DND-41 (cell line): ENCODE measurements around the gene CLRN3.

Experiments used
- ATAC-seq: fragments of 200-7000 bp; cut with Tn5 transposase; 3 replicates; pipeline ENCODE4 v1.9.1; 2021; ENCODE audit warnings: low read depth; ENCODE audit not compliant: insufficient read depth
- DNase-seq: peaks from one replicate; pipeline ENCODE4 v3.0.0-alpha.2; 2020
- H2AFZ ChIP-seq: 2 replicates; pipeline ENCODE4 v1.6.0; 2012; ENCODE audit warnings: low read depth, low read length
- H3K27ac ChIP-seq: 2 replicates; pipeline ENCODE4 v1.5.1; 2012; ENCODE audit warnings: low read length, inconsistent platforms
- H3K27me3 ChIP-seq: fragments of 200-600 bp; sonication (generic); 2 replicates; pipeline ENCODE4 v1.6.0; 2012; ENCODE audit warnings: low read length, mild to moderate bottlenecking, inconsistent platforms; ENCODE audit not compliant: insufficient read depth, poor library complexity
- H3K36me3 ChIP-seq: 2 replicates; pipeline ENCODE4 v1.5.1; 2012; ENCODE audit warnings: low read length, inconsistent platforms; ENCODE audit not compliant: insufficient read depth
- H3K4me1 ChIP-seq: 2 replicates; pipeline ENCODE4 v1.5.1; 2012; ENCODE audit warnings: mild to moderate bottlenecking, low read length; ENCODE audit not compliant: insufficient read depth
- H3K4me2 ChIP-seq: 2 replicates; pipeline ENCODE4 v1.6.0; 2012; ENCODE audit warnings: mild to moderate bottlenecking, moderate library complexity, low read length, inconsistent platforms; ENCODE audit not compliant: insufficient read depth
- H3K4me3 ChIP-seq, 2 experiments: fragments of 200-600 bp in 1 of 2; shearing (Covaris generic) in 1 of 2; 2 replicates each; pipeline ENCODE4 v1.5.1; 2012 to 2016; ENCODE audit warnings: inconsistent platforms in 2 of 2, low read length in 2 of 2, mild to moderate bottlenecking in 2 of 2, low read depth in 1 of 2, moderate library complexity in 1 of 2
- H3K79me2 ChIP-seq: 2 replicates; pipeline ENCODE4 v1.6.0; 2012; ENCODE audit warnings: low read length, inconsistent platforms; ENCODE audit not compliant: insufficient read depth
- H3K9ac ChIP-seq: 2 replicates; pipeline ENCODE4 v1.6.0; 2012; ENCODE audit warnings: low read depth, mild to moderate bottlenecking, inconsistent platforms, low read length, moderate library complexity
- H3K9me3 ChIP-seq: 2 replicates; pipeline ENCODE4 v1.5.1; 2012; ENCODE audit warnings: low read length, moderate library complexity, mild to moderate bottlenecking, inconsistent platforms; ENCODE audit not compliant: insufficient read depth, severe bottlenecking
- H4K20me1 ChIP-seq: 2 replicates; pipeline ENCODE4 v1.6.0; 2012; ENCODE audit warnings: low read length; ENCODE audit not compliant: insufficient read depth
- CTCF ChIP-seq: IDR thresholded peaks from 2 replicates; pipeline ENCODE4 v1.5.1; 2012; ENCODE audit warnings: borderline replicate concordance, low read length, moderate library complexity, mild to moderate bottlenecking; ENCODE audit not compliant: poor library complexity, severe bottlenecking; ENCODE audit errors: extremely low read depth
- EZH2 ChIP-seq: IDR thresholded peaks from 3 replicates; pipeline ENCODE4 v1.6.1; 2012; ENCODE audit warnings: borderline replicate concordance, low read depth, mild to moderate bottlenecking, moderate library complexity, low read length, inconsistent platforms; ENCODE audit not compliant: severe bottlenecking

CLRN3 gene

GRCh38 chr10:127911218-127911866, 18.6 kb upstream of the CLRN3 start:
- no peak for ATAC-seq
- Histone ChIP-seq H3K27ac (no peak overlapping the region), H3K79me2 (no peaks in the 10 kb centered on the region), H3K36me3 (no peaks in the 10 kb centered on the region), H3K4me1 (no peaks in the 10 kb centered on the region), H3K9ac (no peak overlapping the region), H3K4me3 (no peak overlapping the region), H3K4me2 (no peak overlapping the region), H3K27me3 (no peaks in the 10 kb centered on the region), H2AFZ (no peak overlapping the region), H4K20me1 (no peaks in the 10 kb centered on the region), H3K9me3 (no peaks in the 10 kb centered on the region)
- DNase-seq: no peak
- no peak for TF ChIP-seq EZH2

- H3K9ac ChIP-seq: no peak overlapping the region
- TF ChIP-seq EZH2 (no peak), CTCF (no peak)
- no peak for ATAC-seq
- no peak overlapping the region for H3K27ac ChIP-seq
- DNase-seq: no peak
- no peak overlapping the region for H3K4me3 ChIP-seq
- no peak overlapping the region for H3K4me2 ChIP-seq
- no peaks in the 10 kb centered on the region for H4K20me1 ChIP-seq
- H3K79me2 ChIP-seq: no peaks in the 10 kb centered on the region
- H3K4me1 ChIP-seq: no peaks in the 10 kb centered on the region
- no peaks in the 10 kb centered on the region for H3K9me3 ChIP-seq
- no peaks in the 10 kb centered on the region for H3K27me3 ChIP-seq
- H3K36me3 ChIP-seq: no peaks in the 10 kb centered on the region
- H2AFZ ChIP-seq: no peak overlapping the region
These were observed 17.7 kb upstream of the CLRN3 start for GRCh38 chr10:127910464-127910770.

- Histone ChIP-seq H2AFZ (no peak overlapping the region), H3K9me3 (no peaks in the 10 kb centered on the region), H4K20me1 (no peaks in the 10 kb centered on the region), H3K9ac (no peak overlapping the region), H3K4me3 (no peak overlapping the region), H3K36me3 (no peaks in the 10 kb centered on the region), H3K79me2 (no peaks in the 10 kb centered on the region), H3K27me3 (no peaks in the 10 kb centered on the region), H3K27ac (no peak overlapping the region), H3K4me1 (no peaks in the 10 kb centered on the region), H3K4me2 (no peak overlapping the region)
- ATAC-seq (no peak), DNase-seq (no peak)
- TF ChIP-seq CTCF (no peak), EZH2 (no peak)
These were observed 17.1 kb upstream of the CLRN3 start for GRCh38 chr10:127909716-127910463.

- no peaks in the 10 kb centered on the region for H3K9me3 ChIP-seq
- H2AFZ ChIP-seq: no peak overlapping the region
- no peaks in the 10 kb centered on the region for H4K20me1 ChIP-seq
- H3K27me3 ChIP-seq: no peaks in the 10 kb centered on the region
- ATAC-seq: no peak
- DNase-seq: no peak
- no peaks in the 10 kb centered on the region for H3K36me3 ChIP-seq
- no peak overlapping the region for H3K27ac ChIP-seq
- no peak for TF ChIP-seq EZH2
- no peak for TF ChIP-seq CTCF
- no peaks in the 10 kb centered on the region for H3K79me2 ChIP-seq
- no peak overlapping the region for H3K4me2 ChIP-seq
- H3K9ac ChIP-seq: no peak overlapping the region
- no peaks in the 10 kb centered on the region for H3K4me1 ChIP-seq
- no peak overlapping the region for H3K4me3 ChIP-seq
These were observed 16.2 kb upstream of the CLRN3 start for GRCh38 chr10:127908959-127909267.
